RWPE2 (cell line): Measurements from ENCODE around the gene ATG16L1.

Experiments
- ATAC-seq: fragments of 200-7000 bp; cut with Tn5 transposase; 3 replicates; pipeline ENCODE4 v1.9.1; 2021; ENCODE audit warnings: low read depth
- DNase-seq: peaks from one replicate; pipeline ENCODE4 v3.0.0-alpha.2; 2020; ENCODE audit warnings: low spot score
- H3K27ac ChIP-seq: fragments of 450-650 bp; 2 replicates; pipeline ENCODE4 v1.5.1; 2017; ENCODE audit warnings: mild to moderate bottlenecking; ENCODE audit not compliant: poor library complexity, severe bottlenecking
- H3K27me3 ChIP-seq: fragments of 250-450 bp; sonication (Bioruptor Pico); 2 replicates; pipeline ENCODE4 v1.5.1; 2021; ENCODE audit warnings: mild to moderate bottlenecking, moderate library complexity; ENCODE audit not compliant: insufficient read depth, poor library complexity, severe bottlenecking
- H3K36me3 ChIP-seq: fragments of 250-450 bp; sonication (Bioruptor Pico); 2 replicates; pipeline ENCODE4 v1.5.1; 2020; ENCODE audit warnings: low read depth, mild to moderate bottlenecking, moderate library complexity
- H3K4me1 ChIP-seq: fragments of 250-450 bp; sonication (Bioruptor Pico); 2 replicates; pipeline ENCODE4 v1.5.1; 2021; ENCODE audit warnings: mild to moderate bottlenecking, moderate library complexity; ENCODE audit not compliant: insufficient read depth, poor library complexity, severe bottlenecking
- H3K4me3 ChIP-seq: fragments of 250-450 bp; sonication (Bioruptor Pico); 2 replicates; pipeline ENCODE4 v1.5.1; 2021; ENCODE audit warnings: mild to moderate bottlenecking, moderate library complexity; ENCODE audit not compliant: severe bottlenecking
- H3K9me3 ChIP-seq: fragments of 250-450 bp; sonication (Bioruptor Pico); 2 replicates; pipeline ENCODE4 v1.5.1; 2021; ENCODE audit warnings: mild to moderate bottlenecking, moderate library complexity; ENCODE audit not compliant: severe bottlenecking
- TF ChIP-seq, protein P1 (sequence below): fragments of 450-650 bp; IDR thresholded peaks from one replicate; pipeline ENCODE4 v1.5.1; 2017; ENCODE audit warnings: mild to moderate bottlenecking, moderate library complexity; ENCODE audit not compliant: poor library complexity, severe bottlenecking

ATG16L1 gene

GRCh38 chr2:233297076-233297475, 45.6 kb downstream of the ATG16L1 start:
- Histone ChIP-seq H3K9me3 (no peaks in the 10 kb centered on the region), H3K27ac (no peak overlapping the region), H3K4me3 (no peak overlapping the region), H3K27me3 (no peaks in the 10 kb centered on the region), H3K4me1 (no peaks in the 10 kb centered on the region), H3K36me3 (peaks cover 35% of the 10 kb centered on the region)
- no peak for ATAC-seq
- no peak for DNase-seq
- TF ChIP-seq, protein P1, sequence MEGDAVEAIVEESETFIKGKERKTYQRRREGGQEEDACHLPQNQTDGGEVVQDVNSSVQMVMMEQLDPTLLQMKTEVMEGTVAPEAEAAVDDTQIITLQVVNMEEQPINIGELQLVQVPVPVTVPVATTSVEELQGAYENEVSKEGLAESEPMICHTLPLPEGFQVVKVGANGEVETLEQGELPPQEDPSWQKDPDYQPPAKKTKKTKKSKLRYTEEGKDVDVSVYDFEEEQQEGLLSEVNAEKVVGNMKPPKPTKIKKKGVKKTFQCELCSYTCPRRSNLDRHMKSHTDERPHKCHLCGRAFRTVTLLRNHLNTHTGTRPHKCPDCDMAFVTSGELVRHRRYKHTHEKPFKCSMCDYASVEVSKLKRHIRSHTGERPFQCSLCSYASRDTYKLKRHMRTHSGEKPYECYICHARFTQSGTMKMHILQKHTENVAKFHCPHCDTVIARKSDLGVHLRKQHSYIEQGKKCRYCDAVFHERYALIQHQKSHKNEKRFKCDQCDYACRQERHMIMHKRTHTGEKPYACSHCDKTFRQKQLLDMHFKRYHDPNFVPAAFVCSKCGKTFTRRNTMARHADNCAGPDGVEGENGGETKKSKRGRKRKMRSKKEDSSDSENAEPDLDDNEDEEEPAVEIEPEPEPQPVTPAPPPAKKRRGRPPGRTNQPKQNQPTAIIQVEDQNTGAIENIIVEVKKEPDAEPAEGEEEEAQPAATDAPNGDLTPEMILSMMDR, result no peak

- Histone ChIP-seq H3K27me3 (no peaks in the 10 kb centered on the region), H3K4me1 (no peaks in the 10 kb centered on the region), H3K9me3 (no peaks in the 10 kb centered on the region), H3K27ac (no peak overlapping the region), H3K4me3 (no peak overlapping the region), H3K36me3 (peaks cover 5% of the 10 kb centered on the region)
- ATAC-seq, result no peak
- DNase-seq, result no peak
- TF ChIP-seq, protein P1, result no peak
Measured at GRCh38 chr2:233300401-233300800, 48.9 kb downstream of the ATG16L1 start.

DNA sequence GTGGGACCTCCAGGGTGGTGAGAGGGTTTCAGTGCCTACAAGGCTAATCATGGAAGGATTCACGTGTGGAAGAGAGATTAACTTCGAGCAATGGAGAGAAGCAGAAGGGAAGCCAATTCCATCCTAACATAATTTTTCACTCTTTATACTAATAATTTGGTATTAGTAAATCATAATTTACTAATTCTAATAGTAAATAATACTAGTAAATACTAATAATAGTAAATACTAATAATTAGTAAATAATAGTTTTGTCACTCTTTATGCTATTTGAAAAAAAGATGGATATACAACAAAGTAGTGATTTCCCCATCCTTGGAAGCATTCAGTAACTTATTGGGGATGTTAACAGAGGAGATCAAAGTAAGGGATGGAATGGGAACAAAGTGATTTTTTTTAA, 49.8 kb downstream of the ATG16L1 start:
- Histone ChIP-seq H3K27me3 (no peaks in the 10 kb centered on the region), H3K27ac (no peak overlapping the region), H3K4me3 (no peak overlapping the region), H3K9me3 (no peaks in the 10 kb centered on the region), H3K4me1 (no peaks in the 10 kb centered on the region), H3K36me3 (no peaks in the 10 kb centered on the region)
- ATAC-seq (no peak), DNase-seq (no peak)
- TF ChIP-seq, protein P1, result no peak

- no peaks in the 10 kb centered on the region for H3K4me1 ChIP-seq
- ATAC-seq, result no peak
- H3K4me3 ChIP-seq, result no peak overlapping the region
- no peak overlapping the region for H3K27ac ChIP-seq
- H3K27me3 ChIP-seq, result no peaks in the 10 kb centered on the region
- H3K36me3 ChIP-seq, result no peaks in the 10 kb centered on the region
- DNase-seq, result no peak
- TF ChIP-seq, protein P1, result no peak
- no peaks in the 10 kb centered on the region for H3K9me3 ChIP-seq
Measured at GRCh38 chr2:233301811-233302210, 50.3 kb downstream of the ATG16L1 start.

GRCh38 chr2:233303252-233303651, 51.8 kb downstream of the ATG16L1 start:
- no peak overlapping the region for H3K27ac ChIP-seq
- H3K27me3 ChIP-seq, result no peaks in the 10 kb centered on the region
- H3K36me3 ChIP-seq, result no peaks in the 10 kb centered on the region
- no peaks in the 10 kb centered on the region for H3K9me3 ChIP-seq
- ATAC-seq, result no peak
- no peak for DNase-seq
- TF ChIP-seq, protein P1, result no peak
- H3K4me1 ChIP-seq, result no peaks in the 10 kb centered on the region
- H3K4me3 ChIP-seq, result no peak overlapping the region
